Measurements from ENCODE around the gene GABRA1.

The GABRA1 gene

DNA sequence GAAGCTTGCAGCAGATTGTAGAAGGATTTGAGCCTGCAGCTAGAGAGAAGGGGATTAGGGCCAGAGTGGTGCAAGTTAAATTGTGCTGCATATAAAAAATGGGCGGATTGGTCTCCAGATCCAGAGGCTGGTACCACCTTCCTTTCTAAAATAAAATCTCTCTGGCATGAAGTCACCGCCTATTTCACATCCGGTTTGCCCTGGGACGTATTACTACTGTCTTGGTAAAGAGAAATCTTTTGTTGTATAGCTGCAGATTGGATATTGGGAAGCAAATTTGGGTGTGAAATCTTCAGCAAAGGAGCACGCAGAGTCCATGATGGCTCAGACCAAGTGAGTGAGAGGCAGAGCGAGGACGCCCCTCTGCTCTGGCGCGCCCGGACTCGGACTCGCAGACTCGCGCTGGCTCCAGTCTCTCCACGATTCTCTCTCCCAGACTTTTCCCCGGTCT lies at the start of gene GABRA1:
GABRA1 (plus strand) TSS at position 180 of the 451 bp plus-strand sequence. CDS start 2,691 bp downstream, outside the sequence.
- DNase-seq (ENCODE audit: low read depth) = no peak

DNA sequence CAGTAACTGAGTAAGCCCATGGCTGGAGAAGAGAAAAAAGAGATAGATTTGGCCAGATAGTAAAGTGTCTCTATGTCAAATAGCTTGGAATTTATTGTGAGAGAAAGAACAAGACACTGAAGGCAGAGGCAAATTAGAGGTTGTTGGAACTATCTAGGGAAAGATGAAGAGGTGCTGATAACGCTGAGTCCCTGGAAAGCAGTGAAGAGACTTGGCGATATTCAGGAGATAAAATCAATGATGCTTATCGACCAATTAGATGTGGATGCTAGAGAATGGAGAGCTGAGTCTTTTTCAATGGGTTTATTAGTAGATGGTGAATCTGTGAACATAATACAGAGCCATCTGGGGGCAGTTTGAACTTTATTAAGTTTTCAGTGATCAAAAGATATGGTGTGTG lies 48.6 kb upstream of the GABRA1 start:
- no peak for DNase-seq (ENCODE audit: low read depth)

DNA sequence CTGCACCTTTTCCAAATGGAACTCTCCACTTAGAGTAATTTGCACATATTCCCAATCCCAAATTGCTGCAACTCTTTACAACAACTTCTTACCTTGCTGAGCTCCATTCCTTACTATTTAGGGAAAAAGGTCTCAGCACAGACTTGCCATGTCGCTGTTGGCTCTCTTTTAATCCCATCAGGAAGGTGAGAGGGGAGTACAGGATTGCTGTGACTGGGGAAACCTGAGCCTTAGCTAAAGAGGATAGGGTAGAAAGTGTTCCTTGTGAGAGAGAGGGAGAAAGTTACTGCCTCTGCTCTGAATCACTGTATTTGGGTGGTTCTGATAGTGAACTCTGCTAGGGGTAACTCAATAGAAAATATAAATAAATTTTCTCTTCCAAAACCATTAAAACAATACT lies 43.7 kb upstream of the GABRA1 start:
- no peak for DNase-seq (ENCODE audit: low read depth)

DNA sequence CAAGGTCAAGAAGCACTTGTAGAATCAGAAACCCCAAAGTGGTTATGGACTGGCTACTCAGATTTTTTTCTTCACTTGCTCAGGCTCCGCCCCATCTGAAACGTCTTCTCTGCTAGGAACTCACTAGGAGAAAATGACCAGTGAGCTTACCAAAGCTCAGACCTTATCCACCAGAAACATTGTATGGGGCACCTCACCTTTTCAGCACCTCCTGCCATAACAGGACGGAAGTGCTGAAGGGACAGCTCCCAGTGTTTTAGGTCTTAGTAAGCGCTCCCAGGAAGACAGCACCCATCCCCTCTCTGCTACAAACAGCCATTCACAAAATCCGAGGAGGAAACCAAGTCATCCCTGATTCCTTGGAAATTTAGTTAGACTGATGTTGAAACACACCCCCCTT lies 1.2 kb upstream of the GABRA1 start:
- no peak for DNase-seq (ENCODE audit: low read depth)

DNA sequence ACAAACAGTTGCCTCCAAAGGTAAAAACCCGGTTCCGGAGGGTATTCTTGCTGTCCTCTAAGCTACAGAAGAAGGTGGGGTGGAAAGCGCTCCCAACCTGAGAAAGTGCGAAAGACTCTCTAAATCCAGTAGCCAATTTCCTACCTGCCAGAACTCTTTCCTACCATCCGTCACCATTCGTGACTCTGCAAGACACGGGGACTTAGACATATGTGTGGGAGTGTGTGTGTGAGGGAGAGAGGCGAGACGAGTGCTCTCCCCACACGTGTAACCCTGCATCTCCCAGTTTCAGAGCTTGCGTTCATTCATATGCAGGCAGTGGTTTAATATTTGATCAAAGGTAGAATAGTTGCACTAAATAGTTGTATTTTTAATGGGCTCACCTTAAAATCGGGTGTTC lies 473 bp upstream of the GABRA1 start:
- no peak for DNase-seq (ENCODE audit: low read depth)

DNA sequence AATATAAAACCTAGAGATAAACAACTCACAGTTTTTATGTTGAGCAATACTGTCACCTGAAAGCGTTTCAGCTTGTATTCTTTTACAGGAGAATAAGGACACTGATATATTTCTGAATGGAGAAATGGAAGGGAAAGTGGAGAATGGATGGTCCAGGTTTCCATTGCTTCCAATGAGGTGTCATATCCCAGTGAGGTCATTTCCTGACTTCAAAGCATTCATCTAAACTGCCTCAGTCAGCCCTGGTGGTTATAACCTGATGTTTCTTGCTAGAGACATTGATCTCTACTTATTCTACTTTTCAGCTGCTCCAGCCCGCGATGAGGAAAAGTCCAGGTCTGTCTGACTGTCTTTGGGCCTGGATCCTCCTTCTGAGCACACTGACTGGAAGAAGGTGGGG lies 2.6 kb downstream of the GABRA1 start:
- DNase-seq (ENCODE audit: low read depth) = no peak

DNA sequence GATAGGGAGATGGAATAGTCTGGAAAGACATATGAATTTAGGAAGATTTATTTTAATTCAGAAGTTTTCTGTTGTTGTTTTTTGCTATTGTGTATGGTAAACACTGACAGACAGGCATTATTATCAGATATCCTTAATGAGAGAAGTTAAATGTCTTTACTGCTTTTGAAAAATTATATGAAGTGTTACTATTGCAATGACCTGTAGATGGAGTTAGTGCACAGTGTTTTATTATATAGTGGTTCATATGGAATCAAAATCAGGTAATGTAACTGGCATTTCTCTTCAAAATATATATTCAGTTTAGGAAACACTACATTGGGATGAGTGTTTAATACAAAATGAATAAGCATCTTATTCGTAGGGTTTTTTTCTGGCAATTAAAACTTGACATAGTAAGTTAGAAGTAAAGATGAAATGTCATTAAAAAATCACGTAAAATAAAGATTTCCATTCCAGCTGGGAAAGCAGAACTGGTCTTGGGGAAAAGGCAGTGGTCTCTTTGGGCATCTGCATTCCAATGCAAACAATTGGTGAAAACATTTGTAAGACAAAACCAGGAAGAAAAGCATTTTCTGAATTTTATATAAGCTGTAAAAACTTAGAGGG lies 3.9 kb downstream of the GABRA1 start:
- DNase-seq (ENCODE audit: low read depth) = no peak

DNA sequence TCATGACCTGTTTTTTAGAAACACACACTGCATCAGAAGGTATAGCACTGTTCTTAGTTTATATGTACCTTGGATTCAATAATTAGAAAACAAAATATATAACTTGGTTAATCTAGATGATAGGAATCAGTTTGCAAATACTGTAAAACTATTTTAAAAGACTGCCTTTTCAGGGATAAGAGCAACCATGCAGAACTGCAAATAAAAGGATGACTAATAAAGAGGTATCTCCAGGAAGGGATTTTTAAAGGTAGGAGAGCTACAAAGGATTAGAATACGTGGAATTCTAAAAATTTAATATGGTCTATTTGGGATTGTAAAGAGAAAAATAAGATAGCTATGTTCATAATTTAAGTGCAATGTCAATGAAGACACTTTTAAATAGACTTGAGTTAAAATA lies 9.4 kb downstream of the GABRA1 start:
- no peak for DNase-seq (ENCODE audit: low read depth)

DNA sequence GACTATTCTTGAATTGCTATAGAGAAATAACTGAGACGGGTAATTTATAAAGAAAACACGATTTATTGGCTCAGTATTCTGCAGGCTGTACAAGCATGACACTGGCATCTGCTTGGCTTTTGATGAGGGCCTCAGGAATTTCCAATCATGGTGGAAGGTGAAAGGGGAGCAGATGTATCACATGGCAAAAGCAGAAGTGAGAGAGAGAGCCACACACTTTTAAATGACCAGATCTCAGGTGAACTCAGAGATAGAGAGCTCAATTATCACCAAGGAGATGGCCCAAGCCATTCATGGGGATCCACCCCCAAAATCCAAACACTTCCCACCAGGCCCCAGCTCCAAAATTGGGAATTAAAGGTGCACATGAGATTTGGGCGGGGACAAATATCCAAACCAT lies 15.3 kb downstream of the GABRA1 start:
- DNase-seq (ENCODE audit: low read depth) = no peak

DNA sequence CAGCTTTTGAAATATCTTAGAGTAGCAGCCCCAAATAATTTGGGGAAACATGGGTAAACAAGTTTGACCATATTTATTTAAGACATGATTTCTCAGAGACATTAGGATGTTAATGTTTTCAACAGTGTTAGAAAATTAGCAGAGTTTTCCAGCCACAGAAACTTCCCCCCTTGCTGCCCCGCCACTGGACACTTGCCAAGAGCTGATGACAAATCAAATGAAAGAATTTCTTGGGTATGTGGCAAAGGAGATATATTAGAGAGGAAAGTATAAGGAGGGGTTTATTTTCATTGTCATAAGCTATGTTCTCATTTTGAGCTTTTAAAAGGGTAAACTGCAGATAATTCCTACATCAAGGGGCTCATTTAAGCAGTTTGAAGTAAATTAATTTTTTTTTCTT lies 15.9 kb downstream of the GABRA1 start:
- DNase-seq (ENCODE audit: low read depth) = no peak

DNA sequence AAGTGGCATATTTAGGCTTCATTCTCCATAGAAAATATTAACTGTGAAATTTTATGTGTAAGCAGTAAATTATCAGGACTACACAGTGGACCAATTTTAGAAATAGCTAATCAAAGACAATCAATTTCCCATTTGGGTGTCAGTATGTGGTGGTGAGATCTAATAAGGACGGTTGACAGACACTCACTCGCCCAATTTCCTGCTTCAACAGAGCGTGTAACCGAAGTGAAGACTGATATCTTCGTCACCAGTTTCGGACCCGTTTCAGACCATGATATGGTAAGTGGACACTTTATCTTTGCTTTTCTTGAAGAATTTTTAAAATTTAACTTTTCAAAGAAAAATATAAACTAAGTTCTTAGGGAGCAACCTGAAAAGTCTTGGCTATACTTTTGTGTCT lies 17.6 kb downstream of the GABRA1 start:
- DNase-seq (ENCODE audit: low read depth) = no peak

DNA sequence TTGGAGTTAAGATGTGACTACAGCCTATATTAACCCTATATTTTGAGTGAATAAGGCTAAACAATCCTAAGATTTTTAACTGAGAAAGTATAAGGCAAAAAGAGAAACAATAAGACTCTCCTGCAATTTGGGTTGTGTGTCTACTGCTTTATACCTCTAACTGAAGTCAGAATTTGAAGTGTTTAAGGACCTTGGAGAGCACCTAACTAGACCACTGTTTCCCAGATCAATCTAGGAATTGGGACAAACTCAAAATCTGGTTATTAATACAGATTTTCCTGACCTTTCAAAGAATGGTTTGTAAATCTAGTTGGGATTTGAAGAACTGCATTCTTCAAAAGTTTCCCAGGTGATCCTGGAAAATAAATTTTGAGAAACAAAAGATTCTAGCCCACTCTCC lies 42.1 kb downstream of the GABRA1 start:
- DNase-seq (ENCODE audit: low read depth) = no peak

DNA sequence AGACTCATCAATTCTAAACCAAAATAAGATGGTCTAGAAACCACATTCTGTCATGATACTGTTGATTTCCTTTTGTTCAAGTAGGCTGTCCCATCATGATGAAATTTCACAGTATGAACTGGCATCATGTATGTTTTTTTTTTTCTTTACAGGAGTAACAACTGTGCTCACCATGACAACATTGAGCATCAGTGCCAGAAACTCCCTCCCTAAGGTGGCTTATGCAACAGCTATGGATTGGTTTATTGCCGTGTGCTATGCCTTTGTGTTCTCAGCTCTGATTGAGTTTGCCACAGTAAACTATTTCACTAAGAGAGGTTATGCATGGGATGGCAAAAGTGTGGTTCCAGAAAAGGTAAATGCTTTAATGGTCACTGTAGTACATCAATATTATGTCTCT lies 47.6 kb downstream of the GABRA1 start:
- DNase-seq (ENCODE audit: low read depth) = no peak

DNA sequence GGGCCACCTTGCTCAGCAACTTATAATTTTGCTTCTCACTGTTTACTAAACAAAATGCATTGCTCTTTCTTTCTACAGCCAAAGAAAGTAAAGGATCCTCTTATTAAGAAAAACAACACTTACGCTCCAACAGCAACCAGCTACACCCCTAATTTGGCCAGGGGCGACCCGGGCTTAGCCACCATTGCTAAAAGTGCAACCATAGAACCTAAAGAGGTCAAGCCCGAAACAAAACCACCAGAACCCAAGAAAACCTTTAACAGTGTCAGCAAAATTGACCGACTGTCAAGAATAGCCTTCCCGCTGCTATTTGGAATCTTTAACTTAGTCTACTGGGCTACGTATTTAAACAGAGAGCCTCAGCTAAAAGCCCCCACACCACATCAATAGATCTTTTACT lies 49.1 kb downstream of the GABRA1 start:
- no peak for DNase-seq (ENCODE audit: low read depth)

DNA sequence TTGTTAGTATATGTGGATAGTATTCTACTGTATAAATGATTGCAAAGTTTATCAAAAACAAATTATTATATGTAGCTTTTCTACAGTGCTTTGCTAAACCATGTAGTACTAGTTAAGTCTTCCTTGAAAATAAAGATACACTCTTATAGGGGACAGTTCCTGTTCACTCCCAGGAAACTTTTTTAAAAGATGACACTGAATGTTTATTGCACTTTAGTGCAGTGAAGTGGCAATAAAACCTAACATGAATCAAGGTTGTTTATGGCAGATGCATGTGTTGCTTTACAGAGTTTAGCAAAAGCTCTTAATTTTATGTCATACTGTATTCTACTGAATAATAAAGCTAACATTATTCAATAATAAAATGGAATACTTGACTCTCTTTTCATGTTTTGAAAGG lies 51.7 kb downstream of the GABRA1 start:
- no peak for DNase-seq (ENCODE audit: low read depth)

DNA sequence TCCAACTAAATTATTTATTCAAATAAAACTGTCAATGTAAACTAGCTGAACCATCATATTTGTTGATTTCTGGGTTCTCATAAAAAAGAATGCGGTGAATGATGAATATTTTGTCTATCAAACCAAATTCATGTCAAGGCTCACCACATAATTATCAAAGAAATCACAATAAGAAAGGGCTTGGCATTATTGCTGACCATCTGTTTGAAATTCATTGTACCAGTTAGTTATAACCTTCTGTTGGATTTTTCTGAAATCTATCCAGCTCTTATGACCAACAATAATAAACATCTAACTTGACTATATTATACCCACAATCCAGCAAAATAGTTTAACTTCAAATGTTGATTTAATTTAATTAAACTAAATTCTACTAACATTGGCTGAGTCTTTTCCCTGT lies 53.1 kb downstream of the GABRA1 start:
- DNase-seq (ENCODE audit: low read depth) = no peak

DNA sequence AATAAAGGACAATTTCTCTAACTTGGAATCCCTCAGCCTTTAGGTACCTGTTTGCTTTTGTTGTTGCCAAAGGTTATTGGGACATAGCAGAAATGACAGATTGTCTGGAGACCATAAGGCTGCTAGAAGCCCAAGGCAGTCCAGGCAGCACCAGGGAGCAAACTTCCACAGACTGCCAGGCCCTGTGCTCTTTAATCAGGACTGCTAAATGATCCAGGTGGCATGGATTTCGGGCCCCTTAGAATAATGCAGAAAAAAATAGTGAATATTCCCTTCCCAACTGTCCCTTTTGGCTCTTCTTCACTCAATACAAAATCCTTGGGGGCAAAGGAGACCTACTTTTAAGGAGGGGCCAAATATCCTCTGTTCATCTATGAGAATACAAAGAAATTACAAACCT lies 73.9 kb downstream of the GABRA1 start:
- no peak for DNase-seq (ENCODE audit: low read depth)

DNA sequence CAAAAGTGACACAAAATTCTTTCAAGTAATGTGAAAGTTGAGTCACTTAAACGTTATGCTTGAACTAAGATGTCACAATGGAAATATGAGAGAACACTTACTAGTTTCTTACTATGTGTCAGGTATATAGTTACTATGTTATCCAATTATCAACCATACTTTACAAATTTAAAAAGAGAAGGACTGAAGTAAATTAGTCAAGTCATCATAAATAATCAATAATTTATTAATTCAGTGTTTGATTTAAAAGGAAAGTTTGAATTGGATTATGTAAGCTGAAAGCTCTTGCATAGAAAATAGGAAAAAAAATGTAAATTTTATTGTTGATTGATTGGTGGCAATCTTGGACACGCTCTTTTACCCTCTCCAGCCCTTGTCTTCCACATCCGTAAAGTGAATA lies 76.3 kb downstream of the GABRA1 start:
- DNase-seq (ENCODE audit: low read depth) = no peak

DNA sequence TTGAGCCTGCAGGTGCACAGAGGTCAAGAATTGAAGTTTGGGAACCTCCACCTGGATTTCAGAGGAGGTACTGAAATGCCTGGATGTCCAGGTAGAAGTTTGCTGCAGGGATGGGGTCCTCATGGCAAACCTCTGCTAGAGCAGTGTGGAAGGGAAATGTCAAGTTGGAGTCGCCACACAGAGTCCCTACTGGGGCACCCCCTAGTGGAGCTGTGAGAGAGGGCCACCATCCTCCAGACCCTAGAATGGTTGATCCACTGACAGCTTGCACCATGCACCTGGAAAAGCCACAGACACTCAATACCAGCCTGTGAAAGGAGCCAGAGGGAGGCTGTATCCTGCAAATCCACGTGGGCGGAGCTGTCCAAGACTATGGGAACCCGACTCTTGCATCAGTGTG lies 78.0 kb downstream of the GABRA1 start:
- DNase-seq (ENCODE audit: low read depth) = no peak

DNA sequence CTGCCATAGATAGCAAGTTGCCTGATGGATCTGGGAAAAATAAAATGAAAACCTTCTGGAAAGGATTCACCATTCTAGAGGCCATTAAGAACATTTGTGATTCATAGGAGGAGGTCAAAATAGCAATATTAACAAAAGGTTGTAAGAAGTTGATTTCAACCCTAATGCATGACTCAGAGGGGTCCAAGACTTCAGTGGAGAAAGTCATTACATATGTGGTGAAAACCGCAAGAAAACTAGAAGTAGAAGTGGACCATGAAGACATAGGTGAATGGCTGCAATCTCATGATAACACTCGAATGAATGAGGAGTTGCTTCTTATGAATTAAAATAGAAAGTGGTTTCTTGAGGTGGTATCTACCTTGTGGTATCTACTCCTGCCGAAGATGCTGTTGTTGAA lies 86.6 kb downstream of the GABRA1 start:
- DNase-seq (ENCODE audit: low read depth) = no peak

DNA sequence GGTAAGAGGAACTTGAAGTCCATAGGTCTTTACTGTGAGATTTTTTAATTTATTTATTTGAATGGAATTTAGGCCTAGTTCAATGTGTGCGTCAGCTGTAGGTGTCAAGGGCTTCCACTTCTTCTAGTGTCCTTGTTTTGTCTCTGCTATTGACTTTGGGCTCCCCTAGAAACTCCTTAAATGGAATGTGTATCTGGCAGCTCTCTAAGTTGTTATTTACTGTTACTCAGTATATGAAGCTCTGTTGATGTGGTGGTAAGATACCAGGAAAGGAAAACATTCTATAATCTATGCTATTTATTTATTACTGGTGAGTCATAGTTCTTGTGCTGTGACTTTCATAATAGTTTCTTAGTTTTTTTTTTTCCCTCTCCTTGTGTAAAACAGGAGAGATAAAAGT lies 97.1 kb downstream of the GABRA1 start:
- DNase-seq (ENCODE audit: low read depth) = no peak

DNA sequence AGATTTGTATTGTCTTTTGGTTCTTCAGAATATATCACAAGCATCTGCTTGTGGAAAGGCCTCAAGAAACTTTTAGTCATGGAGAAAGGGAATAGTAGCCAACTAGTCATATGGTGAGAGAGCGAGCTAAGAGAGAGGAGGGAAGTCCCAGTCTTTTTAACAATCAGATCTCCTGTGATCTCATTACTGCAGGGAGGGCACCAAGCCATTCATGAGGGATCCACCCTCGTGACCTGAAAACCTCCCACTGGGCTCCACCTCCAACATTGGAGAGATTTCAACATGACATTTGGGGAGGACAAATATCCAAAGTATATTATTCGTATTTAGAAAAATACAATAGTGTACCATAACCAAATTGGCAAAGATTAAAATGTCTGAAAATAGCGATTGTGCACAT lies 99.0 kb downstream of the GABRA1 start:
- DNase-seq (ENCODE audit: low read depth) = no peak
